SU-DHL-6 (cell line): ENCODE measurements around the gene ME3.

Experiments
- EZH2phosphoT487 ChIP-seq: fragments of 200-600 bp; sonication (generic), shearing (Covaris generic); conservative IDR thresholded peaks from 2 replicates; pipeline ENCODE4 v1.6.1; 2018; ENCODE audit warnings: mild to moderate bottlenecking, antibody characterized with exemption, low read length, moderate library complexity, mixed read lengths
- TF ChIP-seq, protein P1 (sequence below): fragments of 200-600 bp; sonication (generic); IDR thresholded peaks from one replicate; pipeline ENCODE4 v1.5.1; 2017; ENCODE audit warnings: antibody characterized with exemption, mild to moderate bottlenecking, low read length, moderate library complexity; ENCODE audit not compliant: insufficient read depth, poor library complexity, severe bottlenecking

- TF ChIP-seq, protein P1, sequence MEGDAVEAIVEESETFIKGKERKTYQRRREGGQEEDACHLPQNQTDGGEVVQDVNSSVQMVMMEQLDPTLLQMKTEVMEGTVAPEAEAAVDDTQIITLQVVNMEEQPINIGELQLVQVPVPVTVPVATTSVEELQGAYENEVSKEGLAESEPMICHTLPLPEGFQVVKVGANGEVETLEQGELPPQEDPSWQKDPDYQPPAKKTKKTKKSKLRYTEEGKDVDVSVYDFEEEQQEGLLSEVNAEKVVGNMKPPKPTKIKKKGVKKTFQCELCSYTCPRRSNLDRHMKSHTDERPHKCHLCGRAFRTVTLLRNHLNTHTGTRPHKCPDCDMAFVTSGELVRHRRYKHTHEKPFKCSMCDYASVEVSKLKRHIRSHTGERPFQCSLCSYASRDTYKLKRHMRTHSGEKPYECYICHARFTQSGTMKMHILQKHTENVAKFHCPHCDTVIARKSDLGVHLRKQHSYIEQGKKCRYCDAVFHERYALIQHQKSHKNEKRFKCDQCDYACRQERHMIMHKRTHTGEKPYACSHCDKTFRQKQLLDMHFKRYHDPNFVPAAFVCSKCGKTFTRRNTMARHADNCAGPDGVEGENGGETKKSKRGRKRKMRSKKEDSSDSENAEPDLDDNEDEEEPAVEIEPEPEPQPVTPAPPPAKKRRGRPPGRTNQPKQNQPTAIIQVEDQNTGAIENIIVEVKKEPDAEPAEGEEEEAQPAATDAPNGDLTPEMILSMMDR = no peak
- no peak for TF ChIP-seq EZH2phosphoT487
These were observed 49.6 kb upstream of the ME3 start for GRCh38 chr11:86722006-86722405.
